H1 (cell line): ENCODE data around the gene GAS6. TPM values are rescaled to one million over a fixed set of nuclear protein-coding genes. Genes with fewer than 3 reads are reported as not detected.

Experiments
- CTCF ChIA-PET: fragments of 300-600 bp; sonication (Branson Sonifier 250); formaldehyde crosslinking; loops from one replicate; lab custom pipeline; 2021; ENCODE audit not compliant: partially characterized antibody; lab: Charles Lee
- POLR2A ChIA-PET: fragments of 300-600 bp; sonication (Branson Sonifier 250); formaldehyde crosslinking; loops from one replicate; lab custom pipeline; 2021; ENCODE audit warnings: inconsistent platforms; ENCODE audit not compliant: partially characterized antibody; lab: Charles Lee
- DNase-seq, 2 experiments: peaks; one replicate each; pipeline versions ENCODE4 v3.0.0 to v3.0.0-alpha.2; 2010 to 2022; ENCODE audit warnings: low spot score in 2 of 2, low read depth in 1 of 2, mixed read lengths in 1 of 2
- FAIRE-seq: peaks from 2 replicates; lab custom pipeline; 2011; peaks lifted over from hg19 to GRCh38; lab: Jason Lieb, UNC
- H2AFZ ChIP-seq: 2 replicates; pipeline ENCODE4 v1.8.1; 2012; ENCODE audit warnings: low read length, inconsistent platforms
- H2AK5ac ChIP-seq: 2 replicates; pipeline ENCODE4 v1.6.1; 2013; ENCODE audit warnings: low read depth, low read length
- H2BK120ac ChIP-seq: replicated peaks from 2 replicates; pipeline ENCODE3; 2013; ENCODE audit warnings: low read depth, low read length, inconsistent platforms
- H2BK12ac ChIP-seq: 2 replicates; pipeline ENCODE4 v1.6.1; 2013; ENCODE audit warnings: low read depth, low read length
- H2BK15ac ChIP-seq: 2 replicates; pipeline ENCODE4 v1.6.1; 2013; ENCODE audit warnings: low read length
- H2BK20ac ChIP-seq: 2 replicates; pipeline ENCODE4 v1.6.1; 2013; ENCODE audit warnings: low read length
- H2BK5ac ChIP-seq: 2 replicates; pipeline ENCODE4 v1.6.1; 2013; ENCODE audit warnings: low read depth, low read length
- H3K14ac ChIP-seq: 2 replicates; pipeline ENCODE4 v1.6.1; 2013; ENCODE audit warnings: inconsistent platforms; ENCODE audit not compliant: insufficient read length
- H3K18ac ChIP-seq: 2 replicates; pipeline ENCODE4 v1.6.1; 2013; ENCODE audit warnings: low read length; ENCODE audit errors: extremely low read depth
- H3K23ac ChIP-seq: 2 replicates; pipeline ENCODE4 v1.6.1; 2013; ENCODE audit warnings: inconsistent platforms; ENCODE audit not compliant: insufficient read length
- H3K23me2 ChIP-seq: 2 replicates; pipeline ENCODE4 v1.6.1; 2013; ENCODE audit warnings: low read depth, low read length
- H3K27ac ChIP-seq: 2 replicates; pipeline ENCODE4 v1.6.1; 2011; ENCODE audit warnings: low read depth, low read length, inconsistent platforms
- H3K27me3 ChIP-seq, 4 experiments: replicated peaks in 1 of 4; 1 replicate in 1 of 4; 2 replicates in 3 of 4; pipeline versions ENCODE4 v1.6.1 to v1.8.1; 2011 to 2013; ENCODE audit warnings: low read length in 3 of 4, mild to moderate bottlenecking in 3 of 4, inconsistent platforms in 2 of 4, mixed read lengths in 2 of 4, moderate library complexity in 1 of 4; ENCODE audit not compliant: control insufficient read depth in 3 of 4, insufficient read depth in 3 of 4; ENCODE audit errors: extremely low read depth in 1 of 4
- H3K36me3 ChIP-seq, 4 experiments: 2 replicates each; pipeline versions ENCODE4 v1.6.1 to v1.8.1; 2011 to 2013; ENCODE audit warnings: mild to moderate bottlenecking in 4 of 4, low read length in 3 of 4, moderate library complexity in 2 of 4, control low read depth in 1 of 4, inconsistent platforms in 1 of 4; ENCODE audit not compliant: insufficient read depth in 4 of 4, control insufficient read depth in 2 of 4
- H3K4ac ChIP-seq: replicated peaks from 2 replicates; pipeline ENCODE3; 2013; ENCODE audit warnings: low read length, low read depth, mixed read lengths, inconsistent platforms; ENCODE audit not compliant: insufficient read length
- H3K4me1 ChIP-seq, 4 experiments: replicated peaks in 1 of 4; 1 replicate in 1 of 4; 2 replicates in 3 of 4; pipeline versions ENCODE4 v1.6.1 to v1.8.1; 2011 to 2013; ENCODE audit warnings: low read length in 3 of 4, inconsistent platforms in 2 of 4, mixed read lengths in 1 of 4; ENCODE audit not compliant: insufficient read depth in 4 of 4, control insufficient read depth in 3 of 4
- H3K4me2 ChIP-seq, 2 experiments: 2 replicates each; pipeline versions ENCODE4 v1.6.1 to v1.8.1; 2011 to 2013; ENCODE audit warnings: low read depth in 2 of 2, low read length in 2 of 2, control low read depth in 1 of 2, inconsistent platforms in 1 of 2, mild to moderate bottlenecking in 1 of 2; ENCODE audit not compliant: insufficient read depth in 1 of 2
- H3K4me3 ChIP-seq, 4 experiments: fragments of 200-600, 300-600 bp in 1 of 4; sonication (generic), shearing (Covaris generic), sonication (Bioruptor Twin) in 1 of 4; 2 replicates each; pipeline versions ENCODE4 v1.5.1 to v1.8.1; 2011 to 2016; ENCODE audit warnings: low read length in 4 of 4, low read depth in 3 of 4, control low read depth in 2 of 4, inconsistent platforms in 2 of 4, mild to moderate bottlenecking in 2 of 4, mixed read lengths in 1 of 4, moderate library complexity in 1 of 4; ENCODE audit not compliant: insufficient read depth in 2 of 4; ENCODE audit errors: extremely low read depth in 1 of 4
- H3K56ac ChIP-seq: replicated peaks from 2 replicates; pipeline ENCODE3; 2013; ENCODE audit warnings: low read depth, mild to moderate bottlenecking, mixed read lengths, low read length, inconsistent platforms; ENCODE audit not compliant: insufficient read length
- H3K79me1 ChIP-seq: 2 replicates; pipeline ENCODE4 v1.6.1; 2013; ENCODE audit warnings: low read depth, low read length, control low read depth
- H3K79me2 ChIP-seq, 2 experiments: 2 replicates each; pipeline versions ENCODE4 v1.6.1 to v1.8.1; 2012 to 2013; ENCODE audit warnings: low read length in 2 of 2, mild to moderate bottlenecking in 2 of 2, inconsistent platforms in 1 of 2; ENCODE audit not compliant: insufficient read depth in 2 of 2, control insufficient read depth in 1 of 2
- H3K9ac ChIP-seq, 4 experiments: replicated peaks in 1 of 4; 1 replicate in 1 of 4; 2 replicates in 3 of 4; pipeline versions ENCODE4 v1.6.1 to v1.8.1; 2011 to 2013; ENCODE audit warnings: low read depth in 3 of 4, low read length in 3 of 4, control low read depth in 2 of 4, mild to moderate bottlenecking in 2 of 4, moderate library complexity in 2 of 4, inconsistent platforms in 1 of 4; ENCODE audit errors: extremely low read depth in 1 of 4
- H3K9me3 ChIP-seq, 2 experiments: 2 replicates each; pipeline versions ENCODE4 v1.6.1 to v1.8.1; 2012 to 2013; ENCODE audit warnings: mild to moderate bottlenecking in 2 of 2, moderate library complexity in 2 of 2, control low read depth in 1 of 2, inconsistent platforms in 1 of 2, low read depth in 1 of 2, low read length in 1 of 2, mixed read lengths in 1 of 2; ENCODE audit not compliant: insufficient read depth in 2 of 2
- H4K20me1 ChIP-seq, 2 experiments: replicated peaks in 1 of 2; 2 replicates each; pipeline versions ENCODE3 to v1.8.1; 2011 to 2013; ENCODE audit warnings: inconsistent platforms in 2 of 2, low read length in 2 of 2, mild to moderate bottlenecking in 1 of 2; ENCODE audit not compliant: insufficient read depth in 2 of 2, control insufficient read depth in 1 of 2
- H4K5ac ChIP-seq: 2 replicates; pipeline ENCODE4 v1.6.1; 2013; ENCODE audit warnings: low read length, low read depth, mixed read lengths, inconsistent platforms; ENCODE audit not compliant: insufficient read length
- H4K8ac ChIP-seq: 2 replicates; pipeline ENCODE4 v1.8.0; 2013; ENCODE audit warnings: mild to moderate bottlenecking, moderate library complexity, low read length, inconsistent platforms; ENCODE audit not compliant: insufficient read depth; ENCODE audit errors: extremely low read depth
- H4K91ac ChIP-seq: replicated peaks from 2 replicates; pipeline ENCODE3; 2013; ENCODE audit warnings: low read length, mixed read lengths, inconsistent platforms; ENCODE audit not compliant: insufficient read length
- CBX8 ChIP-seq: fragments of 300-800, 300-1000 bp; sonication (generic); IDR thresholded peaks from 2 replicates; pipeline ENCODE4 v1.7.1; 2016; ENCODE audit warnings: low read depth, low read length, borderline replicate concordance
- CHD1 ChIP-seq: IDR thresholded peaks from 2 replicates; pipeline ENCODE4 v1.6.1; 2012; ENCODE audit warnings: low read depth, low read length, improper control_type of control experiment
- CREB1 ChIP-seq: IDR thresholded peaks from 2 replicates; pipeline ENCODE4 v1.6.1; 2012; ENCODE audit warnings: inconsistent platforms
- EP300 ChIP-seq, 2 experiments: IDR thresholded peaks; 1 replicate in 1 of 2; 2 replicates in 1 of 2; pipeline ENCODE4 v1.6.1; 2011 to 2012; ENCODE audit warnings: low read depth in 2 of 2, low read length in 2 of 2, mild to moderate bottlenecking in 2 of 2, borderline replicate concordance in 1 of 2, inconsistent platforms in 1 of 2, moderate library complexity in 1 of 2
- HDAC6 ChIP-seq: IDR thresholded peaks from one replicate; pipeline ENCODE4 v1.7.1; 2012; ENCODE audit warnings: low read depth, mild to moderate bottlenecking, inconsistent platforms, low read length, moderate library complexity
- JUND ChIP-seq: IDR thresholded peaks from 2 replicates; pipeline ENCODE4 v1.6.1; 2011; ENCODE audit warnings: mild to moderate bottlenecking, improper control_type of control experiment, low read length
- NRF1 ChIP-seq: IDR thresholded peaks from 2 replicates; pipeline ENCODE4 v1.6.1; 2011; ENCODE audit warnings: mild to moderate bottlenecking, low read depth, low read length, improper control_type of control experiment
- PHF8 ChIP-seq: fragments of 200-600 bp; sonication (generic); conservative IDR thresholded peaks from 2 replicates; pipeline ENCODE4 v1.7.1; 2012; ENCODE audit warnings: low read depth, mild to moderate bottlenecking, inconsistent platforms, low read length, moderate library complexity
- POU5F1 ChIP-seq: IDR thresholded peaks from 2 replicates; pipeline ENCODE4 v1.6.1; 2011; ENCODE audit warnings: low read depth, mild to moderate bottlenecking, low read length, moderate library complexity
- SIX5 ChIP-seq: IDR thresholded peaks from 2 replicates; pipeline ENCODE4 v1.6.1; 2011; ENCODE audit warnings: mild to moderate bottlenecking, low read depth, low read length
- SP2 ChIP-seq: IDR thresholded peaks from 2 replicates; pipeline ENCODE4 v1.6.1; 2012; ENCODE audit warnings: mild to moderate bottlenecking, low read length, inconsistent platforms
- ZNF274 ChIP-seq: IDR thresholded peaks from 2 replicates; pipeline ENCODE4 v1.7.0; 2012; ENCODE audit warnings: low read length, borderline replicate concordance; ENCODE audit errors: extremely low read depth
- WGBS, 2 experiments: shearing (Covaris generic) in 1 of 2; methylation state at CpG; one replicate each; pipeline versions ENCODE4 v1.1.6 to v1.1.7; 2013 to 2015; ENCODE audit warnings: low lambda C conversion rate in 2 of 2, mixed read lengths in 2 of 2, inconsistent platforms in 1 of 2, low coverage in 1 of 2, missing lambda C conversion rate in 1 of 2; ENCODE audit not compliant: insufficient replicate concordance in 2 of 2, insufficient coverage in 1 of 2, insufficient read length in 1 of 2; ENCODE audit errors: extremely low coverage in 1 of 2, missing lambda C conversion rate in 1 of 2; 5-methylcytosine and 5-hydroxymethylcytosine counted together
- polyA plus RNA-seq, 7 experiments: library from polyadenylated mRNA; depleted of rRNA in 3 of 7; stranded (reverse) in 5 of 7; unstranded in 2 of 7; fragments of >200 nt in 5 of 7; fragments of 200-250 nt in 2 of 7; gene quantifications; 1 replicate in 5 of 7; 2 replicates in 1 of 7; 4 replicates in 1 of 7; pipeline versions ENCODE4 v1.2.1 to v1.2.3, GENCODE V29; 2011 to 2013; ENCODE audit warnings: missing spikeins in 2 of 7, mixed read lengths in 2 of 7
- total RNA-seq: library from RNA; stranded (reverse); fragmentation: NEBNext Ultra II Directional; extraction: Animal tissue kit (Norgen Biotek cat#: 25700); gene quantifications from 2 replicates; pipeline ENCODE4 v1.2.1, GENCODE V29; 2021
- TF ChIP-seq, protein P1 (sequence below): IDR thresholded peaks from 2 replicates; pipeline ENCODE4 v1.6.1; 2012; ENCODE audit warnings: inconsistent platforms
- TF ChIP-seq, protein P2 (sequence below): IDR thresholded peaks from 2 replicates; pipeline ENCODE4 v1.6.1; 2012; ENCODE audit warnings: inconsistent platforms

The GAS6 gene
- total and polyA plus RNA-seq, 2 of the 8 experiments (the other 6 are each of a cell fraction or from before 2014, with no cell fraction given) = 18.6 to 31.0 TPM

DNA sequence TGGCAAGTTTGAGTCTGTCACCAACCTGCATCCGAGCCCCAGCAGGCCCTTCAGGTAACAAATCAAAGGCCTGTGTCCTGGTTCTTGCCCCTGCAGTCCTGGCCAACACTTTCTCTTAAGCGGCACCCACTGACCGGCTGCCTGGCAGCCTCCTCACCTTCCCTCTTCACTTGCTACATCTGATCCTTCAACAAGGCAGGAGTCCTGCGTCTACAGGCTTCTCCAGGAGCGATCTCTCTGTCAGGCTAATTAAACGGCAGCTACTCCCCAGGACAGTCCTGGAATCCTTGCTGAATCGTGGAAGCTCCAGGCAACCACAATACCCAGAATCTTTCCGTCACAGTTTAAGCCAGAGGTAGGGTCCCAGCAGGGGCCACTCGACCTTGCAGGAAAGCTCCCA is 41.1 kb upstream of the GAS6 start:
- no peak for FAIRE-seq
- TF ChIP-seq SIX5 (no peak), PHF8 (no peak), EP300 (IDR thresholded peaks at IDR 0.05; ENCODE audit: borderline replicate concordance in 1 of 2, low read depth in 2 of 2, low read length in 2 of 2) (no peak), JUND (no peak), CHD1 (no peak), NRF1 (no peak), SP2 (no peak), POU5F1 (no peak), CREB1 (no peak), CBX8 (no peak), HDAC6 (no peak), ZNF274 (no peak)
- TF ChIP-seq, protein P1, sequence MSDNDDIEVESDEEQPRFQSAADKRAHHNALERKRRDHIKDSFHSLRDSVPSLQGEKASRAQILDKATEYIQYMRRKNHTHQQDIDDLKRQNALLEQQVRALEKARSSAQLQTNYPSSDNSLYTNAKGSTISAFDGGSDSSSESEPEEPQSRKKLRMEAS = no peak
- TF ChIP-seq, protein P2, sequence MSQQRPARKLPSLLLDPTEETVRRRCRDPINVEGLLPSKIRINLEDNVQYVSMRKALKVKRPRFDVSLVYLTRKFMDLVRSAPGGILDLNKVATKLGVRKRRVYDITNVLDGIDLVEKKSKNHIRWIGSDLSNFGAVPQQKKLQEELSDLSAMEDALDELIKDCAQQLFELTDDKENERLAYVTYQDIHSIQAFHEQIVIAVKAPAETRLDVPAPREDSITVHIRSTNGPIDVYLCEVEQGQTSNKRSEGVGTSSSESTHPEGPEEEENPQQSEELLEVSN = no peak
- no peak overlapping the region for H3K14ac ChIP-seq
- no peaks in the 10 kb centered on the region for H3K36me3 ChIP-seq
- H2AK5ac ChIP-seq = no peak overlapping the region
- no peak overlapping the region for H3K4ac ChIP-seq
- no peak overlapping the region for H2BK5ac ChIP-seq
- H2BK120ac ChIP-seq = no peak overlapping the region
- H4K8ac ChIP-seq = no peak overlapping the region
- ChIA-PET POLR2A (no interaction called here), CTCF (interaction anchor here (0.6 to 2.5 kb wide), 16 partner anchors 11 to 288 kb away, joined by 3 to 13 read pairs (median 4); no protein-coding TSS in a partner anchor)
- no peak overlapping the region for H2BK15ac ChIP-seq
- no peak overlapping the region for H3K4me3 ChIP-seq
- peaks cover 0 to 2% (median 0%) of the 10 kb centered on the region in 4 experiments; a peak in 1 of 7 replicates for H3K4me1 ChIP-seq
- no peaks in the 10 kb centered on the region for H3K79me1 ChIP-seq
- no peak overlapping the region for H2AFZ ChIP-seq
- WGBS, 2 experiments = 91% methylated on average over 9 of the region's 9 CpGs; no CpG with 5 or more reads in 1 of the 2 experiments
- H4K91ac ChIP-seq = no peak overlapping the region
- DNase-seq = no peak
- no peak overlapping the region for H3K4me2 ChIP-seq
- no peaks in the 10 kb centered on the region; a peak in 1 of 4 replicates for H3K9me3 ChIP-seq
- no peak overlapping the region for H2BK12ac ChIP-seq
- H3K79me2 ChIP-seq = no peaks in the 10 kb centered on the region
- H3K27ac ChIP-seq = no peak overlapping the region
- H3K27me3 ChIP-seq = no peaks in the 10 kb centered on the region; a peak in 1 of 7 replicates
- no peaks in the 10 kb centered on the region for H3K23me2 ChIP-seq
- H3K23ac ChIP-seq = no peak overlapping the region
- H2BK20ac ChIP-seq = no peak overlapping the region
- H4K5ac ChIP-seq = no peak overlapping the region
- no peaks in the 10 kb centered on the region for H4K20me1 ChIP-seq
- H3K18ac ChIP-seq = no peak overlapping the region
- no peak overlapping the region for H3K56ac ChIP-seq
- H3K9ac ChIP-seq = no peak overlapping the region
